K562 (cell line): ENCODE data around the gene AKAP6. TPM values are rescaled to one million over a fixed set of nuclear protein-coding genes. Genes with fewer than 3 reads are reported as not detected.

Experiments used
- FIP1L1 ChIP-seq: fragments of 200-400 bp; formaldehyde crosslinking; IDR thresholded peaks from 2 replicates; pipeline ENCODE4 v1.6.1; 2018; ENCODE audit warnings: mild to moderate bottlenecking, low read depth, low read length; ENCODE audit not compliant: poor library complexity, severe bottlenecking
- FOXP4 ChIP-seq: sonication (generic); formaldehyde crosslinking; IDR thresholded peaks from 2 replicates; pipeline ENCODE4 v1.8.0; 2022; ENCODE audit warnings: mild to moderate bottlenecking, missing genetic modification reagents, borderline replicate concordance
- HIVEP1 ChIP-seq: fragments of 250-450 bp; sonication (Bioruptor Pico); IDR thresholded peaks from 2 replicates; pipeline ENCODE4 v1.4.0; 2020; ENCODE audit warnings: mild to moderate bottlenecking
- MAFK ChIP-seq: IDR thresholded peaks from 2 replicates; pipeline ENCODE4 v1.6.1; 2011; ENCODE audit warnings: low read length, improper control_type of control experiment
- PRMT5 ChIP-seq: sonication (generic); formaldehyde crosslinking; IDR thresholded peaks from 2 replicates; pipeline ENCODE4 v1.5.0; 2020; ENCODE audit warnings: missing genetic modification reagents
- SFPQ ChIP-seq: fragments of 200-400 bp; formaldehyde crosslinking; IDR thresholded peaks from 2 replicates; pipeline ENCODE4 v1.6.1; 2017; ENCODE audit warnings: mild to moderate bottlenecking, low read depth, low read length, moderate library complexity
- ZNF41 ChIP-seq: fragments of 250-450 bp; sonication (Bioruptor Pico); conservative IDR thresholded peaks from 2 replicates; pipeline ENCODE4 v1.4.0; 2020; ENCODE audit warnings: mild to moderate bottlenecking
- polyA plus RNA-seq, 8 experiments: library from polyadenylated mRNA; depleted of rRNA in 4 of 8; stranded (reverse) in 5 of 8; unstranded in 3 of 8; fragments of >200 nt; fragmentation: Nextera tagmentation in 2 of 8; fragmentation: Illumina TruSeq in 1 of 8; extraction: Ambion mirVana in 2 of 8; extraction: Trizol in 1 of 8; gene quantifications; 2 replicates each; pipeline versions ENCODE4 v1.2.1 to v1.2.3, GENCODE V29; 2011 to 2014; ENCODE audit warnings: inconsistent platforms in 1 of 8, missing spikeins in 1 of 8
- total RNA-seq, 7 experiments: library from RNA; depleted of rRNA in 6 of 7; stranded (reverse); fragments of >200 nt in 6 of 7; fragmentation: Illumina TruSeq in 2 of 7; extraction: Trizol in 2 of 7; gene quantifications; 2 replicates each; pipeline versions ENCODE4 v1.2.1 to v1.2.3, GENCODE V29; 2011 to 2021; ENCODE audit warnings: low replicate concordance in 1 of 7
- TF ChIP-seq, protein P1 (sequence below): fragments of 200-800 bp; sonication (Bioruptor generic); IDR thresholded peaks from 2 replicates; pipeline ENCODE4 v1.6.1; 2017; ENCODE audit warnings: missing genetic modification characterization, missing compliant biosample characterization

AKAP6 gene
- total and polyA plus RNA-seq, 9 of the 15 experiments (the other 6 are each of a cell fraction or from before 2014, with no cell fraction given): 0.03 to 1.7 (median 0.48) TPM

DNA sequence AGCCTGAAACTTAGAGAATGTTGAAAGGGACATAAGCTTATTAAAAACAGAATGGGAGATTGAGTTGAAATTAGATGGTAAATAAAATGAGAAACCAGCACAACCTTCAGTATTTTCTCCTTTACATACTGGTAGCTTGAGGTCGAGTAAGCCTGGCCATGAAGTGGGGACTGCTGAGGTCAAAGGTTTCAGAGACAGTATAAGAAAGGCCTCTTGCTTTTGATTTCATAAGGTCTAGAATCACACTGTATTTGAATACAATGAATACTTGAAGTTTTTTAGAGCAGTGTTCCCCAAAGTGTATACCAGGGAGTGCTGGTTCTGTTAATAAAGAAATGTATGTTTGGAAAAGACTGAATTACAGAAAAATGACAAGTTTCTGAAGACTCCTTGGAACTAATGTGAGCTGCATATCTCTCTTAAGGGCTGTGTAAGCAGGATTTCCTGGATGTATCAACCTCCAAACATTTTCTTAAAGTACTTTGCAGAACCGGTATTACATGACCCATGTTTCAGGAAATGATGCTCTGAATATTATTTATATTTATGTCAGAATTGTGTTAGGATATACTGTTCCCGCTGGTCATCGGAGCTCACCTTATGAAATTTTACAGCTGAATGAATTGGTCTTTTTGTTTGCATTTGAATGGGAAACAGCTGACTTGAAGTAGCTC lies 85.0 kb downstream of the AKAP6 start (continued):
- no peak for TF ChIP-seq FOXP4
- no peak for TF ChIP-seq MAFK
- no peak for TF ChIP-seq FIP1L1
- TF ChIP-seq, protein P1, sequence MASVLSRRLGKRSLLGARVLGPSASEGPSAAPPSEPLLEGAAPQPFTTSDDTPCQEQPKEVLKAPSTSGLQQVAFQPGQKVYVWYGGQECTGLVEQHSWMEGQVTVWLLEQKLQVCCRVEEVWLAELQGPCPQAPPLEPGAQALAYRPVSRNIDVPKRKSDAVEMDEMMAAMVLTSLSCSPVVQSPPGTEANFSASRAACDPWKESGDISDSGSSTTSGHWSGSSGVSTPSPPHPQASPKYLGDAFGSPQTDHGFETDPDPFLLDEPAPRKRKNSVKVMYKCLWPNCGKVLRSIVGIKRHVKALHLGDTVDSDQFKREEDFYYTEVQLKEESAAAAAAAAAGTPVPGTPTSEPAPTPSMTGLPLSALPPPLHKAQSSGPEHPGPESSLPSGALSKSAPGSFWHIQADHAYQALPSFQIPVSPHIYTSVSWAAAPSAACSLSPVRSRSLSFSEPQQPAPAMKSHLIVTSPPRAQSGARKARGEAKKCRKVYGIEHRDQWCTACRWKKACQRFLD (CRISPR knock-in tag): no peak
- no peak for TF ChIP-seq ZNF41 (CRISPR knock-in tag)
- TF ChIP-seq HIVEP1 (CRISPR knock-in tag): no peak
- TF ChIP-seq PRMT5 (CRISPR knock-in tag): no peak
- TF ChIP-seq SFPQ: no peak
